GM18867 (cell line): ENCODE measurements around the gene GATA5.

Experiments
- ATAC-seq: cut with Tn5 transposase; IDR thresholded peaks from one replicate; pipeline ENCODE4 v1.9.1; 2021; ENCODE audit warnings: mild to moderate bottlenecking, moderate library complexity; ENCODE audit not compliant: unreplicated experiment

The GATA5 gene

DNA sequence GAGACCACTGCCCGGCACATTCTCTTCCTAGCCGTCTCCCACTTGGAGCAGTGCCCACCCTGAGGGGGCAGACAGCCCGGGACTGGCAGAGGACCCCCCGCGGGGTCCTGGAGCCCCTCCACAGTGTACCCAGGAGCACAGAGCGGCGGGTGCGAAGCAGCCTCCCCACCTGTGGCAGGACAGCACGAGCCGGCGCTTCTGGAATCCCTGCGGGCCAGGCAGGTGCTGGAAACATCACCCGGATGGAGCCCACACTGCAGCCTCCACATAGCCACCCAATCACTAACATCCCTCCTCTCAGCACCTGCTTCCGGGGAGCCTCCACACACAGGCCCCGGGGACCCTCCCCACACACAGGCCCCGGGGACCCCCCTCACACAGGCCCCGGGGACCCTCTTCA, 18.7 kb downstream of the GATA5 start:
- no peak for ATAC-seq

DNA sequence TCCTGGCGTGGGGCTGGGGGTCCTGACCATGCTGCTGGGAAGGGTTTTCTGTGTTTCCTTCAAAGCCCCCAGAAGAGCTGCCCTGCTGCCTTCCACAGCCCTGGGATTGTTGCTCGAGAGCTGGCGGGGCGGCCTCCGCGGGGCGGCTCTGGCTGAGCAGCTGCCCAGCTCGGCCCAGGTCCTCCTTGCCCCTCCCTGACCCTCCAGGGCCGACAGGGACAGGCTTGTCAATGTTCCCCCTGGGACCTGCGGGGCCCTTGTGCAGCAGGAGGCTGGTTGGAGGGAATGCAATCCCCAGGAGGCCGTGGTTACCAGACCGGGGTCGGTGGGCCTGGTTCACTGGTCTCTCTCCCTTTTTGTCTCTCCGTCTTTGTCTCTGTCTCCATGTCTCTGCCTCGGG, 19.9 kb downstream of the GATA5 start:
- ATAC-seq = no peak

DNA sequence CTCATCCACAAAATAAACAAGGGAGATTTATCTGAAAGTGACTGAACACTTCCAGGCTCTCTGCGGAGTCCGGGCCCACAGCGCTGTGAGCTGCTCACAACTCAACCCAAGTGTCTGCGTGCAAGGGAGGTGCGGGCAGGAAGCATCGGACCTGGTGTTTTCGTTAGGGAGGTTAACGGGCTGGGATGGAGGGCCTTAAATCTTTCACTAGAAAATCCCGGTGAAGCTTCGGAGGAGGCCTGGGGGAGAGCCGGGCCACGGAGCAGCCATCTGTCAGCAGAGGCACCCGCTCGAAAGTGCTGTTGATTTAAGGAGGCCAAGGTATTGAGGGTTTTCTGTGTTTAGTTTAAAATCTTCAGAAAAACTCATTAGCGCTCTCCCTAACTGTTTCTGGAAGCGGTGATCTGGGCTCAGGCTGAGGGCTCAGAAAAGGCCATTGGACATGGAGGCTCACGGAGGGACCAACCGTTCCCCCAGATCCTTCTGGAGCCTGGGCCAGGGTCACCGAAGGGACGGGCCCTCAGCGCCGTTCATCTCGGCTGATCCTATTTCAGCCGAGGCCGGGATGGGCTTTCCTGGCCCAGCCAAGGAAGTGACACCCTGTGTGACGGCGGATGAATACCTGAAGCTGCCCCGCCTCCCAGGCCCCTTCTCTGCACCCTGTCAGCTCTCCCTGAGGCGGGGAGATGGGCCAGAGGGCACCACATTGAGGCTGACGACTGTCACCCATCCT, 20.7 kb downstream of the GATA5 start:
- ATAC-seq = no peak

DNA sequence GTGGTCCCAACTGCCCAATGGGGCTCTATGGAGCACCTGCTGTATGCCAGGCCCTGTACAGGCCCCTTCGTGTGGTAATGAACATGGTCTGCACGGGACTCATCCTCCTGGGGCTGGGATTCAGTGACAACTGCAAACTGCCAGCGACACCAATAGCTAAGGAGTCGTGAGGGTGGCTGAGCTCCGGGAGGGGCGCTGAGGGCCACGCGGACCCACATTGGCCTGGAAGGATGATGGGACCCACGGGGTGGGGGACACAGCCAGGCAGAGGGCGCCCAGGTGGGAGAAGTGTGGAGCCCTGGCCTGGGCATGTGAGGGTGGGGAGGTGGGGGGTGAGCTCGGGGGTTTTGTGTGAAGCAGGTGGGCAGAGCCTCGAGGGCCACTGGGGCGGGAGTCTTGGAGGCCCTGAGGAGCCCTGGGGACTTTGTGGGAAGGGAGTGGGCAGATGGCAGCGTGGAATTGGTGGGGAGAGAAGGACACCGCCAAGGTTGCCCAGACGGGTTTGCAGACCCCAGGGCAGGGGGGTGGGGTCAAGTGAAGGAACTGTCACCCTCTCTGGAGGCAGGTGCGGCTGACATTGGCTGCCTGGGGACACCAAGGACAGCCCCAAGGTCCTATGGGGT, 22.5 kb downstream of the GATA5 start:
- no peak for ATAC-seq

DNA sequence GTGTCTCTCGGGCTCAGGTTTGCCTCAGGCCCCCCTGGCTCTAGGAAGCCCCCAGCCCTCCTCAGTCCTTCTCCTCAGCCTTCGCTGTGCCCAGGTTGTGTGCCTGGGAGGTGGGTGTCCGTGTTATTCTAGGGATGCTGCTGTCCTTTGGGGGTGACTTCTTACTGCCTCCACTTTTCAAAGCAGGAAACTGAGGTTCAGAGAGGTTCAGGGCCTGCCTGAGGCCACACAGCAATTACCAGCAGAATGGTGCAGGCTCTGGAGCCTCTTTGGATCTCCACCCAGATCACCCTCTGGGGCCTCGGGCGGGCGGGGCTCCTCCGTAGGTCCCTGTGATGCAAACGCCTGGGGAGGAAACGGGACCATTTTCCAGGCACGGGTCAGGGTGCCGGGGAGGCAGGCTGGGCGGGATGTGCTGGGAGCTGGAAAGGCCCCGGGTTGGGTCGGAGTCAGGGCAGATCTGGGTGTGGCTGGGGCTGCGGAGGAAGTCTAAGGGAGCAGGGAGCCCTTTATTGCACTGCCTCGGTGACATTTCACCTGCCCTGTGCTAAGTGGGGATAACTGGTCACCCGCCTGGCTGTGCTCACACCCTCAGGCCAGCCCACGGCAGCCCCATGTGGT, 23.2 kb downstream of the GATA5 start:
- ATAC-seq = no peak

DNA sequence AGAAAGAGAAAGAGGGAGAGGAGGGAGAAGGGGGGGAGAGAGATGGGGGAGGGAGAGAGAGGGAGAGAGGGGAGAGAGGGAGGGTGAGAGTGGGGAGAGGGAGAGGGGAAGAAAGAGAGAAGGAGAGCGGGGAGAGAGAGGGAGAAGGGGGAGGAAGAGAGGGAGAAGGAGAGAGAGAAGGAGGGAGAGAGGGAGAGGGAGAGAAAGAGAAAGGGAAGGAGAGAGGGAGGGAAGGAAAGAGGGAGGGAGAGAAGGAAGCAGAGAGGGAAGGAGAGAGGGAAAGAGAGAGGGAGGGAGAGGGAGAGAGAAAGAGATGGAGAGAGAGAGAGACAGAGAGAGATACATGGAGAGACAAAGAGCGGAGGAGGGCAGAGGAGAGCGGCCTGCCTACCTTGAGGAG, 23.8 kb downstream of the GATA5 start:
- no peak for ATAC-seq

DNA sequence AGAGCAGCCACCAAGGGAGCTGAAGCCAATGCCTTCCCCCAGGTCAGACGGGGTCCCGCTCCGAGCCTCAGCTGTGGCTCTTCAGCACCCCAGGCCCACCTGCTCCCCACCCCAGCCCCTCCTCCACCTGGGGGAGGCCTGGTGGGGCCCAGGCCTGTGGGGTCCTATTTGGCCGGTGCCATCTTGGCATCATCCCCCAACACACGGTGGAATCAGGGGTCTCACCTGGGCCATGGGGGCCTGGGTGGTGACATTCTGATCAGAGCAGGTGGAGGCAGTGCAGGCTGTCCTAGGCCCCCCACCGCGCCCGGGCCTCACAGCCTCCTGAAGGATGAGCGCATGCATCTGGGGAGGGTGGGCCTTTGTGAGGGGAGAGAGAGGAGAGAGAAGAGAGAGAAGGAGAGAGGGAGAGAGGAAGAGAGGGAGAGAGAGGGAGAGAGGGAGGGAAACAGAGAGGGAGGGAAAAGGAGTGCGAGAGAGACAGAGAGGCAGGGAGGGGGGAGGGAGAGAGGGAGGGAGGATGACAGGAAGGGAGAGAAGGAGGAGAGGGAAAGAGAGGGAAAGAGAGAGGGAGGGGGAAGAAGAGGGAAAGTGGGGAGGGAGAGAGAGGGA, 24.5 kb downstream of the GATA5 start:
- no peak for ATAC-seq

DNA sequence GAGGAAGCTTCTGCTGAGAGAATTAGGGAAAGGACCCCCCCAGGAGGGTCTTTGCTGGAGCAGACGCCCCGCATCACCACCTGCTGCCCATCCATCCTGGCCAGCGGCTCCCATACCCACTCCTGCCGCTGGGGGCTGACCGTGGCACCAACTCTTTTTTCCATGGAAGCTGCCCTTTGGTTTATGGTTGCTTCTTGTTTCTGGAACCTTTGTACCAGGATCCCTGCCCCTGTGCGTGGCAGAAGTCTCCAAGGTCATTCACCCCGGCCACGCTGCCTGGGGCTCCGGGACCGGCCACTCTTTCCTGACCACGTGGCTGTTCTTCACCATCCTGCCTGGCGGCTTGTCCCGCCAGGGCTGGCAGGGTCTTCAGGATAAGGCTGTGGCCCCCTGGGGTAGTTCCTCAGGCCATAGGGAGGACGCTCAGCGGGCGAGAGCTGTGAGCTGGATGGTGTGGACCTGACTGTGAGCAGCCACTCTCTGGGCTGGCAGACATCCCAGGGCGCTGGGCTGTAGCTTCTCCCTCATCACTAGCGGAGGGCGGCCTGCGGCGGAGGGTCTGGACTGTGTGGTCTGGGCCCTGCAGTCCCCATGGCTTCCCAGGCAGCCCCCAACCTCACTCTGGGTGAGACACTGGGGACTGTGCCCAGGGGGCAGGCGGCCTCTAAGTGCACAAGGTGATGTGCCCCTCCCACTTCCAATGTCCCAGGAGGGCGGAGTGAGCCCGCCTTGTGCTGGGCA, 25.7 kb downstream of the GATA5 start:
- no peak for ATAC-seq

DNA sequence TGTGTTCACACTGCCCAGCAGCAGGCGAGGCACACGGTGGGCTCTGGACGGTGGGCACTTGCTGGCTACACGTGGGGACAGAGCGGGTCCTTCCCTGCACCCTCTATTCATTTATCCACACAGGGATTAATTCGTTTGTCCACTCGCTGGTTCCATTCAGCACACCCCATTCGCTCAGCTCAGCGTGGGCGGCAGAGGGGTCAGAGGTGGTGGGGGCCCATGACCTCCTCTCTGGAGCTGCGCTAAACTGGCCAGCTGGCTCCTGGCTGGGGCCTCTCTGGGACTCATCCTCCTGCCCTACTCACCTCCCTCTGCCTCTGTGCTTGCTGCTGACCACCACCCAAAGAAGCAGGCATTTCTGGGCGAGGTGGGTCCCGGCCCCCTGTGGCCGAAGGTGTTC, 27.0 kb downstream of the GATA5 start:
- no peak for ATAC-seq

DNA sequence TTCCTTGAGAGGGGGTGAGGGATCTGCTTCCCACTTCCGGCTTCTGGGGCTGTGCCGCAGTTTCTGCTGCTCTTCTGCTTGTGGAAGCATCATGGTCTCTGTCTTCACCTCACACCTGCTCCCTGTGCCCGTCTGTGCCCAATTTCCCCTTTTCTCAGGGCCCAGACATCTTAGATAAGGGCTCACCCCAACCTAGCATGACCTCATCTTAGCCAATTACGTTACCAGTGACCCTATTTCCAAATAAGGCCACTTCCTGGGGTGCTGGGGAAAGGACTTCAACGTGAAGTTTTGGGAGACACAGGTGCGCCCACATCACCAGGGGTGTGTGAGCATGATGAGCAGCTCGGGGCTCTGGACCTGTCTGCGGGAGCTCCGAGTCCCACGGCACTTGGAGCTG, 27.8 kb downstream of the GATA5 start:
- no peak for ATAC-seq

DNA sequence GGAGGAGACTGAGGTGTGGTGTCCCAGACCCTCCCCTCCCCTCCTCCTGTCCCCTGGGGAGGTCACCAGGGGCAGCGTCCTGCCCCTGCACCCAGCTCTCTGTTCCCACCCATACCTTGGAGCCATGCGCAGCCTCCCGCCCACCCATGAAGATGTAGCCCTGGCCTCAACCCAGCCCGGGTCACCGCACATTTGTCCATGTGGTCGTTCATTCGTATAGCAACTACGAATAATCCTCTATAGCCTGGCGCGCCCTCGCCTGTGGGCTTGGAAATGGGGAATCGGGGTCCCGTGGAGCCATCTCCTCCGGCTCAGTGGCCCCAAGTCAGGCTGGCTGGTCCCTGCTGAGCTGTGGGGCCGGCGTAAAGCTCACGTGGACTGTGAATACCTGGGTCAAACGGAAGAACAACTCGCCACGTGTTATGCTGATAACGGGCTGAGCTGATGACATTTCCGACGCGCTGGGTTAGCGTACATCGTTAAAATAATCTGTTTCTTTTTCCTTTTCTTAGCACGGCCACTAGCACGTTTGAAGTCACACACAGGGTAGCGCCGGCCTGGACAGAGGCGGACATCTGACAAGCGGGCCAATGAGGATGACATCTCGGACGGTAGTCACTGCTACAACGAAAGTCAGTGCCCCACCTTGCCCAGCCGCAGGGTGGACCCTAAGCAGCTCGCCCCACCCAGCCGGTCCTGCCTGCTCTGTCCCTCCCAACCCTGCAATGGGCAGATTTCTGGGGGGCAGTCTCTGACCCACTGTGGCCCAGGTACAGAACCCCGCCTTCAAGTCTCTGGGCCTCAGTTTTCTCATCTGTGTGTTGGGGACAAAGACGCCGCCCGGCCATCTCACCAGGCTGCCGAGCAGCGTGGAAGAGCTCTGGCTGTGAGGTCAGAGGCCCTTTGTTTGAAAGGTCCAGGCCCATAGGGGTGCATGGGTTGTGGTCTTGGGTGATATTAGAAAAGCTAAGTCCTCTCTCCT, 28.6 kb downstream of the GATA5 start:
- no peak for ATAC-seq

DNA sequence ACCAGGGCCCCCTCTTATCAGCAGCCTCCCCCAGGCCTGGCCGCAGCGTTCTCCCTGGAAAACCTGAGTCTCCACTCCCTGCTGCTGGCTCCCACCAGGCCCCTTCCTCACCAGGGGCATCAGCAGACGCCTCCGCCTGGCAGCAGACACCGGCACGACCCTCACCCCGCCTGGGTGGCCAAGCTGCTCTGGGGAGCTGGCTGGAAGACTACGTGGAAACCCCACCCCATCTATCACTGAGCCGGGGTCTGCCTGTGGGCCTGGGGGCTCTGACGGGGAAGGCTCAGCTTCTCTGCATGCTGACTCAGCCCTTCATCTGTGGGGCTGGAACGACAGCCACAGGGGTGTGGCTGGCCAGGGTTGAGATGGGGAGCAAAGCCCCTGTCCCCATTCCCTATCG, 29.3 kb downstream of the GATA5 start:
- no peak for ATAC-seq

DNA sequence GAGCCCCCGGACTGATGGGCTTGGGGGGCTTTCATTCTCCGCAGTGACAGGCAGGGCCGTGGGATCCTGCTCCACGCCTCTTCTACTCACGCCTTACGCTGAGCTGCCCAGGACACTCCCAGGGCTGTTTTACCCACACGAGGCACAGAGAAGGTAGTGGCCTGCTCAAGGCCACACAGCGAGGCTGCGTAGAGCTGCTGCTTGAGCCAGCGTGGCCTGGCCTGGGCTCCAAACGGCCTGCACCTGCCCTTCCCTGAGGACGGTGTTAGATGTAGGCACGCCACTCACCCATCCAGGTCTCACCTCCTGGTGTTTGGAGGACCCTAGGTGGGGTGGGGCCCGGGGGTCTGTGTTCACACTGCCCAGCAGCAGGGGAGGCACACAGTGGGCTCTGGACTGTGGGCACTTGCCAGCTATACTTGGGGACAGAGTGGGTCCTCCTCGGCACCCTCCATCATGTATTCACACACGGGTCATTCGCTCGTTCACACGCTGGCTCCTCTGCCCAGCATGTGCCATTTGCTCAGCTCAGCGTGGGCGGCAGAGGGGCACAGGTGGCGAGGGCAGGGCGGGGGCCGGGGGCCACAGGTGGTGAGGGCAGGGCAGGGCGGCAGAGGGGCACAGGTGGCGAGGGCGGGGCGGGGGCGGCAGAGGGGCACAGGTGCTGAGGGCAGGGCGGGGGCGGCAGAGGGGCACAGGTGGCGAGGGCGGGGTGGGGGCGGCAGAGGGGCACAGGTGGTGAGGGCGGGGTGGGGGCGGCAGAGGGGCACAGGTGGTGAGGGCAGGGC, 30.0 kb downstream of the GATA5 start:
- ATAC-seq = no peak

DNA sequence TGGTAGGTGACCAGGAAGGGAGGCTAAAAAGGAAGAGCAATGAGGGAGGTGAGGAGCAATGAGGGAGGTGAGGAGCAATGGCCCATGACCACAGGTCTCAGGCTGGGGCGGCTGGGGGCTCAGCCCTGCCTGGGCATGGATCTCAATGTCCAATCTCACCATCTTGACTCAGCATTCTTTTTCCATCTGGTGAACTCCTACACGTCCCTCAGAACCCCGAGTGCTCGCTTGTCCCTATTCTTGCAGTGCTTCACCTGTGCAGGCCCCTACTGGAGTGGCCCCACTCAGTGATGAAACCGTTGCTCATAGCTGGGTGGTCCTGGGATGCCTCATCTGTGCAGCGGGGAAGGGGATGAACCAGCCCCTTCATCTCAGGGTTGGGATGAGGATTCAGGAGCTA, 31.5 kb downstream of the GATA5 start:
- ATAC-seq = no peak

DNA sequence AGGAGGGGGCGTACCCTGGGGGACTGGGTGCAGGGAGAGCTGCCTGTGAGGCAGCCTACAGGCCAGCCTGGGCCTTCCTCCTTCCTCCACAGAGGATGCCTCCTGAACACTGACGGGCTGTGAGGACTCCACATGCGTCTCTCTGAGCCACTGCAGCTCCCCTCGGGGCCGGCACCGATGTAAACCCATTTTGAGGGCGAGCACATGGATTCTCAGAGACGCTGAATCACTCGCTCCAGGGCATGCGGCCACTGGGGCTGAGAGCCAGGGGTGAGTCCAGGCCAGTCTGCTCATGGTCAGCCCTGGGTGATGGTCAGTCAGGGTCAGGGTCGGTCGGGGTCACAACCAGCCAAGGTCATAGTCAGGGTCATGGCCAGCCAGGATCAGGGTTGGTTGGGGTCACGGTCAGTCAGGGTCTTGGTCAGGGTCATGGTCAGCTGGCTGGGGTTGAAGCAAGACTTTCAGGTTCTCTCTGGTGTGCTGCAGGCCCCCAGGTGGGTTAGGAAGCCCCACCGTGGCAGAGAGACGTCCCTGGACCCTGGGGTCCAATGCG, 33.7 kb downstream of the GATA5 start:
- ATAC-seq = no peak

DNA sequence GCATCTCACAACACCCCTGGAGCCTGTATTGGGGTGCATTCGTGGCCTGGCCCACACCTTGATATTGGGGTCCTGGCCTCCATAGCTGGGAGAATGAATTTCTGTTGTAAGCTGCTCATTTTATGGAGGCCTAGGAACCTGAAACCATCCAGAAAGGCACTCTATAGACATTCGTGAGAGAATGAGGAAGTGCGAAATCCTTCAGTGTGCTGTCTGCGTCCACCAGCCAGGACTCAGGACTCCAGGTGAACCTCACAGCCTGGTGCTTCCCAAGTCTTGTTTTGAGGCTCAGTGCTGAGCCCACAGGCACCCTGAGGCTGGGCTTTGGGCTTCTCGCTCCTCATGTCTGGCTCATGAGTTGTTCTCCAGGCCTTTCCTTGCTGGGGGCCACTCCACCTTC, 36.6 kb downstream of the GATA5 start:
- no peak for ATAC-seq

DNA sequence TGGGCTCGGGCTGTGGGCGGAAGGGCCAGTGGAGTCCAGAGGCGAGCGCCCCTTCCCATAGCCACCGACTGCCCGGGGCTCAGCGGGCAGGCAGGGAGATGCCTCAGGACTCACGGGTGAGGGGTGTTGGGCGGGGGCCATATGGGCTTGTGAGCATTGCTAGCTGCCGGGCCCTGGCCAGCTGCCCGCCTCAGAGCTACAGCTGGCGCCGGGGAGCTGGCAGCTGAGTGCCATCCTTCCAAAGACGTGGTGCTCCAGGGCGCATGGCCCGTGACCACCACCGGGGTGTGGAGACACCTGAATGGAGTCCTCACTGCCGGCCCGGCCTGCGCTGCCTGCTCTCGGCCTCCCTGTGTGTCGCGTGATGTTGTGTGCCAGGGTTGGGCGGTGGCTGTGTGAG, 37.9 kb downstream of the GATA5 start:
- ATAC-seq = no peak

DNA sequence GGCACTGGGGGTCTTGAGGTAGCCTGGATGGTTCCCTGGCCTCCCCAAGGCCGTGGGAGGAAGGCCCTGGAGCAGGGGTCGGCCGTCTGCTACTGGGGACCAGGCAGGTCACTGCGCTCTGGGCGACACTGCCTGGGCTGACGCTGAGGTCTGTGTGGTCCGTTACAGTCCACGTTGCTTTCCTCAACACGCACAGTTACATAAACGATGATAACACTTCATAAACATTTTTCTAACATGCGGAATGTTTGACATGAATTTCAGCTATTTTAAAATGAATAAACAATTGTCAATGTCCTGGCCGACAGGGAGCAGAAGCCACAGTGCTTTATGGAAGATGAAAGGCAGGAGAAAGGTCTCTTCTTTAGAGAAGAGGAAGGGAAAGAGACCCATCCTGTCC, 38.3 kb downstream of the GATA5 start:
- ATAC-seq = no peak

DNA sequence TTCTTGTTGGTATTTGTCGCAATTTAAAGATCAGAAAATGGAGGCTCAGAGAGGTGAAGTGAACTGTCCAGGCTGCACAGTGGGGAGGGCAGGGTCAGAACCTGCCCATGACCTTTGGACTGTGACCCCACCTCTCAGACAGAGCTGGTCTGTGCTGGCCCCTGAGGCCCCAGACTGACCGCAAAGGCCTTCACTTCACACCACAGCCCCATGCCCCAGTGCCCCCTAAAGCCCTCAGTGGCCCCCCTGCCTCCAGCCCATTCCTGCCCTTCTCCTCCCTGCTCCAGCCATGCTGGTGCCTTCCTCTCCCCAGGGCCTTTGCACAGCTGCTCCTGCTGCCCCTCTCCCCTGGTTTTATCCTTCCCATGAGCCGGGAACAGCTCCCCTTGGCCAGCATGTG, 39.1 kb downstream of the GATA5 start:
- ATAC-seq = no peak
